PFSK-1 (cell line): Measurements from ENCODE around the gene FCN2.

Experiments used
- REST ChIP-seq, 2 experiments: IDR thresholded peaks; 2 replicates each; pipeline versions ENCODE4 v1.6.1 to v1.8.0; 2011 to 2012; ENCODE audit warnings: low read depth in 2 of 2, low read length in 2 of 2, control low read depth in 1 of 2, inconsistent platforms in 1 of 2, mild to moderate bottlenecking in 1 of 2, moderate library complexity in 1 of 2; ENCODE audit not compliant: insufficient read depth in 1 of 2
- TAF1 ChIP-seq: IDR thresholded peaks from 2 replicates; pipeline ENCODE4 v1.6.1; 2012; ENCODE audit warnings: low read length, control low read depth, borderline replicate concordance; ENCODE audit not compliant: insufficient read depth

GRCh38 chr9:134841180-134841904 is 39.3 kb upstream of the FCN2 start:
- TF ChIP-seq TAF1 (no peak), REST (IDR thresholded peaks at IDR 0.05; ENCODE audit: insufficient read depth in 1 of 2, low read depth in 2 of 2, low read length in 2 of 2) (no peak)
